Kidney tubule cell (primary cell): ENCODE measurements around the gene SIN3A.
"Not testable (repeated sequence)": the region's sequence is repeated elsewhere in the genome, so short reads cannot be mapped to it uniquely, and the experiment has no call there.

ENCODE experiments used
- DNase-seq: peaks from one replicate; pipeline ENCODE4 v3.0.0-alpha.2; 2018; ENCODE audit warnings: low spot score

SIN3A gene

GRCh38 chr15:75450307-75451201 is 936 bp downstream of the SIN3A start:
- peak; percentile 97 for DNase-seq

DNA sequence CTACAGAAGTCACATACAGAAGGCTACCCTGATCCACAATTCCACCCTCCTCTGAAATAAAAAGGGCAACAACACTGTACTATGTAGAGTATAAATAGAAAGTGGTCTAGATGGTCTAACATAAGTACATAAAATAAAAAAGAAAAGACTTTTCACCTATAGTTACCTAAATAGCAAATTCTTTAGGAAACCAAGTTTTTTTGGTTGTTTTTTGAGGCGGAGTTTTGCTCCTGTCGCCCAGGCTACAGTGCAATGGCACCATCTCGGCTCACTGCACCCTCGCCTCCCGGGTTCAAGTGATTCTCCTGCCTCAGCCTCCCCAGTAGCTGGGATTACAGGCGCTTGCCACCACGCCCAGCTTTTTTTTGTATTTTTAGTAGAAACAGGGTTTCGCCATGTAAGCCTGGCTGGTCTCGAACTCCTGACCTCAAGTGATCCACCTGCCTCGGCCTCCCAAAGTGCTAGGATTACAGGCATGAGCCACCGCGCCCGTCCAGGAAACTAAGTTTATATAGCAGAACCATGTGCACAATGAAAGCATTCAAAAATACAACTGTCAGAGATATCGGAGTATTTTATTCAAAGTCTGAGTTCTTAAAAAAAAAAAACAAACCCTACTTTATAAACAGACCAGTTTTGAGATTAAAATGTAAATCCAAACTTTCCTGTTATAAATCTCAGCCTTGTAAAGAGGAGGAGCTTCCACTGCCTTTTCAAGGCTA is 1.7 kb downstream of the SIN3A start:
- DNase-seq = no peak

- DNase-seq = not testable (repeated sequence)
Measured at GRCh38 chr15:75448171-75448570, 3.3 kb downstream of the SIN3A start.

DNA sequence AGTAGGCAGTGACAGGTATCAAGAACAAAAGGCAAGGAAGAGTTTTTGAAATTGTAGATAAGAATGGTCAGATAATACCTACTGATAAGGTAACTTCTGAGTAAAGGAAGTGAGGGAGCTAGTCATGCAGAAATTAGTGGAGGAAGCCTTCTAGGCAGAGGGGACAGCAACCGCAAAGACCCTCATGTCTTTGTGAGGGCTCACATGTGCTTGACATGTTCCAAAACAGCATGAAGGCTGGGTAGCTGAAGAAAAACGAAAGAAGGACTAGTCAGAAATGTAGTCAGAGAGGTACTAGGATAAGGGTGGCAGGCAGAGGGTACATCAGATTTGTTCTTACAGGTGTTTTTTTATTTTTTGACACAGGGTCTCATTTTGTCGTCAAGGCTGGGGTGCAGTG is 5.3 kb downstream of the SIN3A start:
- DNase-seq = no peak

DNA sequence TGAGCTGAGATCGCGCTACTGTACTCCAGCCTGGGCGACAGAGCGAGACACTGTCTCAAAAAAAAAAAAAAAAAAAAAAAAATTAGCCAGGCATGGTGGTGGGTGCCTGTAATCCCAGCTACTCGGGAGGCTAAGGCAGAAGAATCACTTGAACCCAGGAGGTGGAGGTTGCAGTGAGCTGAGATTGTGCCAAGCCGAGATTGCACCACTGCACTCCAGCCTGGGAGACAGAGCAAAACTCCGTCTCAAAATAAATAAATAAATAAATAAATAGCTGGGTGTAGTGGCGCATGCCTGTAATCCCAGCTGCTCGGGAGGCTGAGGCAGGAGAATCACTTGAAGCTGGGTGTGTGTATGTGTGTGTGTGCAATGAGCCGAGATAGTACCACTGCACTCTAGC is 6.2 kb downstream of the SIN3A start:
- DNase-seq = not testable (repeated sequence)

- DNase-seq = not testable (repeated sequence)
Measured at GRCh38 chr15:75443972-75444453, 7.5 kb downstream of the SIN3A start.

- DNase-seq = no peak
Measured at GRCh38 chr15:75437721-75438120, 13.8 kb downstream of the SIN3A start.

DNA sequence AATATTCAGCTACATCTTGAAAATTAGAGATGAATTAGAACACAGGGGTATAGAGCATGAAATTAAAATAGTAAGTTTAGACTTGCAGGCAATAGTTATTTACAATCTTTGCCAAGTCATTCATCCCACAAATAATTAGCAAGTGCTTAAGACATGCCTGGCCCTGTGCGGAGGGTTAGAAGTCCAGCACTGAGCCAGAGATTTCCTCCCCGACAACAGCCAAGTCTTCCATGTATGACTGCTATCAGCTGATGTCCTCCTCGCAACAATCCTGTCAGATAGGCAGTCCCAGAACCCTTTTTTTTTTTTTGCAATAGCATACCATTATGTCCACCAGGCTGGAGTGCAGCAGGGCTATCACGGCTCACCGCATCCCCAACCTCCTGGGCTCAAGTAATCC is 14.6 kb downstream of the SIN3A start:
- no peak for DNase-seq

DNA sequence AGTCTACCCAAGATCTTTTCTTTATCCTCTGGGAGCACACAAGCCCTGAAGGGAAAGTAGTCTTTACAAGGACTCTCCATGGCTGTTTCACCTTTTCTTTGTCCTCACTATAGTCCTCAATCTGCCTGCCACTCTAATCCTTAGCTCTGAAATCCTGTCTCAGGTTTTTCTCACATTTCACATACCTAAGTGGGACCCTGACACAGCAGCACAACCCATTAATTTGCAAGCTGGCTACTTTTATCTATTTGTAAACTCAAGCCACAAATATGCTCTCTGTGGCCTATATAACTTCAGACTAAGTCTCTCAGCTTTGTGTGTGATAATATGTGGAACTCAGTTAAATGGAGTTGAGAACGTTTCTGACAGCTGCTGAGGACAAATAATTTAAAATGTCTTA is 19.8 kb downstream of the SIN3A start:
- no peak for DNase-seq

- DNase-seq = no peak
Measured at GRCh38 chr15:75431270-75431669, 20.2 kb downstream of the SIN3A start.

- DNase-seq = no peak
Measured at GRCh38 chr15:75430259-75430658, 21.2 kb downstream of the SIN3A start.

DNA sequence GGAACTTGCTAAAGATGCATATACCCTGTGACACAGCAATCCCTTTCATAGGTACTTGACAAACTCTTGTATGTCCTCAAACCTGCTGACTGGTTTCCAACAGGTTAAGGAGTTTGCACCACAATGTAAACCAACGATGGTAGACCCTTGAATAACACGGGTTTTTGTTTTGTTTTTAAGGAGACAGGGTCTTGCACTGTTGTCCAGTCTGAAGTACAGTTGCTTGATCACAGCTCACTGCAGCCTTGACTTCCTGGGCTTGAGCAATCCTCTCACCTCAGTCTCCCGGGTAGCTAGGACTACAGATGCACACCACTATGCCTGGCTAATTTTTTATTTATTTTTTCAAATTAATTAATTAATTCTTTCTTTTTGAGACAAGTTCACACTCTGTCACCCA is 23.3 kb downstream of the SIN3A start:
- DNase-seq = no peak

- DNase-seq = no peak
Measured at GRCh38 chr15:75425966-75426500, 25.5 kb downstream of the SIN3A start.

- DNase-seq = no peak
Measured at GRCh38 chr15:75422554-75422953, 28.9 kb downstream of the SIN3A start.

DNA sequence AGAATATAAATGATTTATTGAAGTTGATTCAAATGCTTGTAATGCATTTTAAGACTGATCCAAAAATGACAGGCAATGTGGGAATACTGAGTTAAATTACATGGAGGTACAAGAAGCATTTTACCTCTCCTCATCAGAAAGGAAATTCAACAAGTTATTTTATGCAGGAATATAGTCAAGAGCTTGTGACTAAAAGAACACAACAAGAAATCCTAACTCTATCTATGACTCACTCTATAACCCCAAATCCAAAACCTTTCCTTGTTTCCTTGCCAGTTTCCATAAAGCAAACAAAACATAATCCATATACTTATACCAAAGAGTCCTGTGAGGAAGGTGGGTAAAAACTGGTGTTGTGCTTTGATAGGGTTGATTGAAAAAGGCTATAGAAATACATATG is 30.8 kb downstream of the SIN3A start:
- peak; percentile 14 for DNase-seq

DNA sequence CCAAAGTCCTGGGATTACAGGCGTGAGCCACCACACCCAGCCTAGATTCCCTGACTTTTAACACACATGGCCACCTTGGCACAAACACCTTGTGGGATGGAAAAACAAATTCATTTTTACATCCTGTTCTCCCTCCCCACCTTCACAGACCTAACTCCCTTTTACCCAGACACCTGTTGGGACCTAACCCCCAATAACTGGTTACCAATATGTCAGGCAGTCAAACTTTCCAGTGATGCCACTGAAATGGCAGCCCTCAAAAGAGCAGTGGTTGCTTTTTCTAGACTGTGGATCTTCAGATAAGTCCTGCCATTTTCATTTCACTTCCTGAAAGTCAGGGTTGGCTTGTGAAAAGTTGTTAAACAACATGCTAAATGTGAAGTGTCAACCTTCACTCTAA is 34.9 kb downstream of the SIN3A start:
- DNase-seq = no peak

GRCh38 chr15:75410196-75410595 is 41.3 kb downstream of the SIN3A start:
- DNase-seq = no peak

GRCh38 chr15:75407083-75407482 is 44.4 kb downstream of the SIN3A start:
- no peak for DNase-seq

DNA sequence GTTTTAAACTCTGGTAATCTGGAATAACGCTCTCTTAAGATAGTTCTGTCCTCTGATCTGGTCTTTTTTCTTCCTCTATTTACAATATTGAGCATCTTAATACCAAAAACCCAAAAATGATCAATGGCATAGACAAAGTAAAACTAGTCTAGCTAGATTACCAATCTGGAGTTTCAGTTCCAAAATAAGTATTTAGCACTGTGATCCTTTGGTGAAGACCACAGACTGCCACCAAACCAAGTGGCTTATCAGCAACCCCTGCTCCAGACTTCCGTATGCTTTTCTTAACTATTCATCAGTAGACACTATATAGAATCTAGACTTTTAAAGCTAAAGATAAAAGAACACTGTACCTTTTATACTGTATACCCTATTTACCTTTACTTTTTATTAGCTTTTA is 47.6 kb downstream of the SIN3A start:
- no peak for DNase-seq

DNA sequence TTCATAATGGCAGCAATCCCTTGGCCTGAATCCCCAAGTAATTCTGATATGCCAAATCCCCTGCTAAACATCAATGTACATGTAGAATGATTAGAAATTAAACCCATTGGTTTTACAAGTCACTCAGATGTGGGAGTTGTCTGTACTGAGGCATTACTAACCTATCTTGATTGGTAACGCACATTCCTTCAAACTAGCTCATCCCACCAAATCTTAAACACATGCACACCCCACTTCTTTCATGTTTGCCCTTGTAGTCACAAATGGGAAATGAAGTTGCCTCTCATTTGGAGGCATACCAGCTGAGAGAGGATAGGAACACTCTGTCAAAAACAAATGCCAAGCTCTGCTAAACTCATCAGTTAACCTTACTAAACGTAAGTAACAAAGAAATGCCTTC is 54.0 kb downstream of the SIN3A start:
- DNase-seq = no peak

DNA sequence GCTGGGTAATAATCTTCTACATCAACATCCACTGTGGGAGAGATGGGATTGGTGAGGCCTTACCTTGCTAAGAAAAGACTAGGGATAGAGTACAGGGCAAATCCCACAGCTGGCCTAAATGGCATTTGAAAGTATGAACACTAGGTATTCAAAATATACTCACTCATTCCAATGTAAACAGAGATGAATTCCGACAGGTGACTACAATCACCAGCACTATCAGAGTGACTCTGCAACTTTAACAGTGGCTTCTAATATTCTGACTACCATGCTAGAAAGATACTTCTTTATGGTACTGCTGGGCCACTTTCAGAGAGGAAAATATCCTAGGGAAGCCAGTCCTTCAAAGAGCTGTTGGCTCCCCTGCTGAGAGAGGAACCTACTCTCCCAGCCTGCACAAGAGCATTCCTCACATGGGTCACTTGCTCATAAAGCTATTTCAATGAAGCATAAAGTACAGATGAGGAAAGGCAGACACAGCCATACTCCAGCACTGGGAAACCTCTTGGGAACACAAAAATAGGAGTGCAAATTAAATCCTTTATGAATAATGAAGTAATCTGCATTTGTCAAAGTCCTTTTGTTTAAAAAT is 61.6 kb downstream of the SIN3A start:
- peak; percentile 13 for DNase-seq

DNA sequence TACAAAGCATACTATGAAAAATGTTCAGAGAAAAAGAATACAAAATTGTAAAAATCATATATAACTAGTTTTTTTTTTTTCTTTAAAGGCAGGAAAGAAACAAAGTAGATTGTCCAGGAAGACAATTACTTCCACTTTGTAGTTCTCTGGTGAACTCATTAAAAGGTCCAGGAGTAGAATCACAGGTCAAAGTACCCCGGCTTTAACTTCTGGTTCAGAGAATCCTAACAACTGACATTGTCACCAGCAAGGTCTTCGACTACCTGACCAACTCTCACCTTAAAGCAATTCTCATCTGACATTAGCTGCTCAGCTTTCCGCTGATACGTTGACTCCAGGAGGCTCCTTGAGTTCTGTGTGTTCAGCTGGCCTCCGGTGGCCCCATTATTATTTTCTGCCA is 67.5 kb downstream of the SIN3A start:
- not testable (repeated sequence) for DNase-seq

DNA sequence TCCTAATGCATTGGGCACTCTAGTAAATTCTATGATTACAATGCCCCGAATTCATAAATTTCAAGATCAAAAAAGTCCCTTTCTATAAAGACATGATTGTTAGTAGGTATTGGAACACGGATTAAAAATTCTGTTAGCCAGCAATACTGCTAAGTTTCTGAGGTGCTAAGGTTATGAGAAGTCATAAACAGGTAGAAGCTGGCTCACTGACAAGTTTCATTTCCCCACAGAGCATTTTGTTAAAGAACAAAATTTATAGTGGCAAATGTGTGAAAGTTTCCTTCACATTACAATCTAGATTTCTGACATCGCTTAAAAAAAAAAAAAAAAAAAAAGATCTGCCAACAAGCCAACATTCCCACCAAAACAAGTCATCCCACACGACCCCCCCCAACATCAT is 70.7 kb downstream of the SIN3A start:
- DNase-seq = no peak
